ENCODE results near the gene CLIC4.
"Not testable (repeated sequence)": the region's sequence is repeated elsewhere in the genome, so short reads cannot be mapped to it uniquely, and the experiment has no call there.

CLIC4 gene

GRCh38 chr1:24775916-24776315 lies 30.7 kb downstream of the CLIC4 start:
- no peak for FAIRE-seq

GRCh38 chr1:24776821-24777220 lies 31.6 kb downstream of the CLIC4 start:
- FAIRE-seq, result no peak

GRCh38 chr1:24778141-24778540 lies 32.9 kb downstream of the CLIC4 start:
- FAIRE-seq, result no peak

- FAIRE-seq, result not testable (repeated sequence)
Observed at GRCh38 chr1:24779199-24779598, 34.0 kb downstream of the CLIC4 start.

GRCh38 chr1:24779689-24780464 lies 34.6 kb downstream of the CLIC4 start:
- no peak for FAIRE-seq

- FAIRE-seq, result not testable (repeated sequence)
Observed at GRCh38 chr1:24780626-24781025, 35.4 kb downstream of the CLIC4 start.

- no peak for FAIRE-seq
Observed at GRCh38 chr1:24782689-24783088, 37.4 kb downstream of the CLIC4 start.

GRCh38 chr1:24783713-24784112 lies 38.5 kb downstream of the CLIC4 start:
- FAIRE-seq, result no peak

GRCh38 chr1:24786191-24786590 lies 40.9 kb downstream of the CLIC4 start:
- FAIRE-seq, result no peak

GRCh38 chr1:24790490-24790889 lies 45.2 kb downstream of the CLIC4 start:
- no peak for FAIRE-seq

- no peak for FAIRE-seq
Observed at GRCh38 chr1:24793447-24794129, 48.3 kb downstream of the CLIC4 start.

GRCh38 chr1:24794130-24794502 lies 48.9 kb downstream of the CLIC4 start:
- not testable (repeated sequence) for FAIRE-seq

- FAIRE-seq, result no peak
Observed at GRCh38 chr1:24795236-24795635, 50.0 kb downstream of the CLIC4 start.

GRCh38 chr1:24796524-24796923 lies 51.3 kb downstream of the CLIC4 start:
- no peak for FAIRE-seq

- not testable (repeated sequence) for FAIRE-seq
Observed at GRCh38 chr1:24799242-24799641, 54.0 kb downstream of the CLIC4 start.

- no peak for FAIRE-seq
Observed at GRCh38 chr1:24801176-24801575, 55.9 kb downstream of the CLIC4 start.

GRCh38 chr1:24803220-24803619 lies 58.0 kb downstream of the CLIC4 start:
- no peak for FAIRE-seq

- no peak for FAIRE-seq
Observed at GRCh38 chr1:24803987-24804530, 58.8 kb downstream of the CLIC4 start.

GRCh38 chr1:24805534-24806301 lies 60.5 kb downstream of the CLIC4 start:
- FAIRE-seq, result no peak

GRCh38 chr1:24806588-24806987 lies 61.3 kb downstream of the CLIC4 start:
- FAIRE-seq, result no peak

- not testable (repeated sequence) for FAIRE-seq
Observed at GRCh38 chr1:24811494-24811893, 66.2 kb downstream of the CLIC4 start.

GRCh38 chr1:24820221-24820620 lies 75.0 kb downstream of the CLIC4 start:
- not testable (repeated sequence) for FAIRE-seq

GRCh38 chr1:24822887-24823286 lies 77.6 kb downstream of the CLIC4 start:
- no peak for FAIRE-seq
